ENCODE results near the gene FTSJ1. TPM values are rescaled to one million over a fixed set of nuclear protein-coding genes. Genes with fewer than 3 reads are reported as not detected.
A peak's percentile ranks its signal among the peaks of the same experiment; 100 is the strongest.

FTSJ1 gene
- total and polyA plus RNA-seq, 2 of the 4 experiments (the other 2 are of a cell fraction) = 50.8 to 59.9 TPM

DNA sequence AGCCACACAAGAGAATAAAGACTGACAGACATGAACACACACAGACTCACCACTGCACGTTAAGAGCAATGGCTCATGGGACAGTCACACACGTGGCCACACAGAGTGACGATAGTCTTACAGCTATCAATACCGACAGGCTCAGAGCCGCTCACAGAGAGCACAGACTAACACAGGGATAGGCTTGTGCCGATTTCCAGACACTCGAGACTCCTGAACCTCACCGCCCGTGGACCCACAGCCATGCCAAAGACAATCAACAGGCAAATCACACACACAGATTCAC is 5.2 kb upstream of the FTSJ1 start:
- peaks cover 9% of the 10 kb centered on the region; the same call in 1 of the 2 replicates for H3K4me1 ChIP-seq (ENCODE audit: control insufficient read depth, insufficient read depth, low read length)
- DNase-seq = no peak
- ChIA-PET POLR2A (ENCODE audit: unreplicated experiment) (no interaction called here), CTCF (no interaction called here)
- no peak overlapping the region for H4K91ac ChIP-seq (ENCODE audit: insufficient read depth, low read depth, low read length)
- WGBS, 2 experiments (ENCODE audit: extremely low coverage in 2 of 2, insufficient read length in 1 of 2) = 92% methylated on average over 5 of the region's 9 CpGs; no CpG with 5 or more reads in 1 of the 2 experiments
- no peak overlapping the region for H2BK20ac ChIP-seq (ENCODE audit: low read depth, low read length)
- H3K4me2 ChIP-seq (ENCODE audit: low read depth, low read length) = no peak overlapping the region
- dilution Hi-C loops (cut with HindIII; ENCODE audit: low sequenced_read_pairs, unreplicated experiment) = no loop called here
- no peak for ATAC-seq (ENCODE audit: low read depth)
- intact Hi-C loops (cut with micrococcal nuclease) = no loop called here
- no peak overlapping the region for H4K5ac ChIP-seq (ENCODE audit: low read depth, low read length)
- peak overlapping the region; percentile 61 for H2AK9ac ChIP-seq (replicated peaks; ENCODE audit: low read depth, low read length, poor library complexity)
- H3K23ac ChIP-seq (ENCODE audit: low read depth, low read length) = no peak overlapping the region
- no peak overlapping the region for H4K8ac ChIP-seq (ENCODE audit: low read depth in 2 of 2, low read length in 2 of 2)
- TF ChIP-seq RFX5 (IDR thresholded peaks at IDR 0.05; ENCODE audit: low read depth, low read length) (no peak), RCOR1 (IDR thresholded peaks at IDR 0.05; ENCODE audit: insufficient replicate concordance, low read length) (no peak), FOS (IDR thresholded peaks at IDR 0.05; ENCODE audit: low read depth, low read length) (no peak), NFE2L2 (IDR thresholded peaks at IDR 0.05; ENCODE audit: low read depth, low read length) (no peak)
- TF ChIP-seq, protein P1, sequence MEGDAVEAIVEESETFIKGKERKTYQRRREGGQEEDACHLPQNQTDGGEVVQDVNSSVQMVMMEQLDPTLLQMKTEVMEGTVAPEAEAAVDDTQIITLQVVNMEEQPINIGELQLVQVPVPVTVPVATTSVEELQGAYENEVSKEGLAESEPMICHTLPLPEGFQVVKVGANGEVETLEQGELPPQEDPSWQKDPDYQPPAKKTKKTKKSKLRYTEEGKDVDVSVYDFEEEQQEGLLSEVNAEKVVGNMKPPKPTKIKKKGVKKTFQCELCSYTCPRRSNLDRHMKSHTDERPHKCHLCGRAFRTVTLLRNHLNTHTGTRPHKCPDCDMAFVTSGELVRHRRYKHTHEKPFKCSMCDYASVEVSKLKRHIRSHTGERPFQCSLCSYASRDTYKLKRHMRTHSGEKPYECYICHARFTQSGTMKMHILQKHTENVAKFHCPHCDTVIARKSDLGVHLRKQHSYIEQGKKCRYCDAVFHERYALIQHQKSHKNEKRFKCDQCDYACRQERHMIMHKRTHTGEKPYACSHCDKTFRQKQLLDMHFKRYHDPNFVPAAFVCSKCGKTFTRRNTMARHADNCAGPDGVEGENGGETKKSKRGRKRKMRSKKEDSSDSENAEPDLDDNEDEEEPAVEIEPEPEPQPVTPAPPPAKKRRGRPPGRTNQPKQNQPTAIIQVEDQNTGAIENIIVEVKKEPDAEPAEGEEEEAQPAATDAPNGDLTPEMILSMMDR (conservative IDR thresholded peaks at IDR 0.05; ENCODE audit: low read depth, low read length) = no peak
- H3K4ac ChIP-seq (ENCODE audit: low read depth, low read length) = no peak overlapping the region
- no peak overlapping the region for H3K27ac ChIP-seq (ENCODE audit: insufficient read depth, low read length)
- H2AK5ac ChIP-seq (ENCODE audit: low read depth, low read length) = no peak overlapping the region
- no peak overlapping the region for H2BK5ac ChIP-seq (ENCODE audit: low read depth, low read length, poor library complexity, severe bottlenecking)
- no peaks in the 10 kb centered on the region for H4K20me1 ChIP-seq (ENCODE audit: insufficient read depth, low read length)
- H2BK120ac ChIP-seq (ENCODE audit: low read depth, low read length) = no peak overlapping the region
- no peak overlapping the region for H3K56ac ChIP-seq (ENCODE audit: extremely low read depth, insufficient read depth, low read length)
- no peak overlapping the region for H2AFZ ChIP-seq (replicated peaks; ENCODE audit: low read length, poor library complexity)
- H3K4me3 ChIP-seq (ENCODE audit: insufficient read depth, low read depth, low read length) = no peak overlapping the region
- no peaks in the 10 kb centered on the region for H3K9me3 ChIP-seq (ENCODE audit: control insufficient read depth, insufficient read depth, low read length)
- no peaks in the 10 kb centered on the region for H3K9me1 ChIP-seq (ENCODE audit: insufficient read depth, low read length)
- in situ Hi-C loops (cut with MboI; ENCODE audit: low sequenced_read_pairs) = no loop called here
- no peak overlapping the region for H3K9ac ChIP-seq (ENCODE audit: low read depth, low read length)
- BruUV-seq (replicated peaks) = no TSS peak
- H3K36me3 ChIP-seq (ENCODE audit: control insufficient read depth, insufficient read depth, low read length) = no peaks in the 10 kb centered on the region
- H3K79me1 ChIP-seq (ENCODE audit: low read depth in 1 of 2, low read length in 2 of 2) = no peaks in the 10 kb centered on the region
- no peak overlapping the region for H2BK15ac ChIP-seq (ENCODE audit: low read depth, low read length)
- H3K14ac ChIP-seq (replicated peaks; ENCODE audit: low read depth, low read length) = no peak overlapping the region
- H3K18ac ChIP-seq (ENCODE audit: low read depth, low read length) = no peak overlapping the region
- H3K27me3 ChIP-seq (ENCODE audit: control insufficient read depth, insufficient read depth, low read length) = peaks cover 4% of the 10 kb centered on the region; the same call in 1 of the 2 replicates
